Measurements from ENCODE around the gene MESP1. TPM values are rescaled to one million over a fixed set of nuclear protein-coding genes. Genes with fewer than 3 reads are reported as not detected.
"Not testable (repeated sequence)": the region's sequence is repeated elsewhere in the genome, so short reads cannot be mapped to it uniquely, and the experiment has no call there.

Gene MESP1
- total RNA-seq, 2 experiments from 2014 or later: 0.22 TPM; not detected in 1

- Histone ChIP-seq H3K27ac (ENCODE audit: low read depth in 1 of 2, low read length in 2 of 2) (no peak overlapping the region), H3K4me1 (ENCODE audit: insufficient read depth, low read length) (peaks cover 10% of the 10 kb centered on the region), H3K9me3 (ENCODE audit: control insufficient read depth in 1 of 2, insufficient read depth in 1 of 2, low read length in 2 of 2) (peaks cover 3 to 11% of the 10 kb centered on the region in 2 experiments), H3K36me3 (ENCODE audit: insufficient read depth, low read length) (no peaks in the 10 kb centered on the region), H3K4me3 (ENCODE audit: low read length) (no peak overlapping the region), H3K27me3 (ENCODE audit: control insufficient read depth in 1 of 2, insufficient read depth in 2 of 2, low read length in 2 of 2) (no peaks in the 10 kb centered on the region)
- Mint-ChIP-seq H3K36me3 (ENCODE audit: low read depth) (no peaks in the 10 kb centered on the region), H3K9me3 (peaks cover 8% of the 10 kb centered on the region), H3K4me3 (no peak overlapping the region), H3K27ac (no peak overlapping the region), H3K4me1 (ENCODE audit: low read depth) (no peaks in the 10 kb centered on the region), H3K27me3 (peaks cover 30% of the 10 kb centered on the region)
- ChIA-PET CTCF (no interaction called here), POLR2A (no interaction called here)
- intact Hi-C loops (cut with DNase I, micrococcal nuclease): no loop called here
- no peak for DNase-seq
- ATAC-seq (ENCODE audit: poor library complexity): no peak
- no peak for TF ChIP-seq CTCF (IDR thresholded peaks at IDR 0.05)
These were observed 32.2 kb upstream of the MESP1 start for GRCh38 chr15:89783111-89783860.

GRCh38 chr15:89782619-89782950 is 31.5 kb upstream of the MESP1 start:
- H3K9me3 Mint-ChIP-seq; CTCF ChIA-PET; H3K27me3 ChIP-seq (ENCODE audit: control insufficient read depth in 1 of 2, insufficient read depth in 2 of 2, low read length in 2 of 2); H3K36me3 ChIP-seq (ENCODE audit: insufficient read depth, low read length); ATAC-seq (ENCODE audit: poor library complexity); DNase-seq; H3K9me3 ChIP-seq (ENCODE audit: control insufficient read depth in 1 of 2, insufficient read depth in 1 of 2, low read length in 2 of 2); H3K36me3 Mint-ChIP-seq (ENCODE audit: low read depth); intact Hi-C loops (cut with DNase I, micrococcal nuclease); H3K4me3 Mint-ChIP-seq; H3K4me3 ChIP-seq (ENCODE audit: low read length); H3K27ac Mint-ChIP-seq; H3K27ac ChIP-seq (ENCODE audit: low read depth in 1 of 2, low read length in 2 of 2); H3K4me1 Mint-ChIP-seq (ENCODE audit: low read depth); POLR2A ChIA-PET: not testable (repeated sequence)
- peaks cover 10% of the 10 kb centered on the region for H3K4me1 ChIP-seq (ENCODE audit: insufficient read depth, low read length)
- peaks cover 30% of the 10 kb centered on the region for H3K27me3 Mint-ChIP-seq

DNA sequence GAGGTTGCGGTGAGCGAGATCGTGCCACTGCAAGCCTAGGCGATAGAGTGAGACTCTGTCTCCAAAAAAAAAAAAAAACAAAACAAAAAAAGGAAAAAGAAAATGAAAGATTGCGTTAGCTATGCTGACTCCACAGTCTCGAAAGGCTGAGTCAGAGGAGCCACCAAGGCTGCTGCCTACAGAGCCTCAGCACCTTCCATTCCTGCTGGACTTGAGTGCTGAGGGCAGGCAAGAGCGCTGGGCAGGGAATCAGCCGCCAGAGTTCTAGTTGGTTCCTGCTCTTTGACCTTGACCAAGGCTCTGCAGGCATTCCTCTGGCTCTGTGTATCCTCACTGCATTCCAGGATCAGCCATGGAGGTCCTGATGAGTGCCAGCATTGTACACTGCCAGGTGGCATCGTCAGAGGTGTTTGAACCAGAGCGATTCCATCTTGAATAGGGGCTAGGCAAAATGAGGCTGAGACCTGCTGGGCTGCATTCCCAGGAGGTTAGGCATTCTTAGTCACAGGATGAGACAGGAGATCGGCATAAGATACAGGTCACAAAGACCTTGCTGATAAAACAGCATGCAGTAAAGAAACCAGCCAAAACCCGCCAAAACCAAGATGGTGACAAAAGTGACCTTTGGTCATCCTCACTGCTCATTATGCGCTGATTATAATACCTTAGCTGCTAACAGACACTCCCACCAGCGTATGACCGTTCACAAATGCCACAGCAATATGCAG is 31.0 kb upstream of the MESP1 start:
- CTCF ChIA-PET: interaction anchor here (0.8 kb wide), 1 partner anchor 12 kb away, joined by 3 read pairs; no protein-coding TSS in a partner anchor
- Mint-ChIP-seq H3K4me3 (no peak overlapping the region), H3K27ac (no peak overlapping the region), H3K36me3 (ENCODE audit: low read depth) (no peaks in the 10 kb centered on the region), H3K9me3 (no peaks in the 10 kb centered on the region), H3K4me1 (ENCODE audit: low read depth) (no peaks in the 10 kb centered on the region), H3K27me3 (peaks cover 35% of the 10 kb centered on the region)
- H3K36me3 ChIP-seq (ENCODE audit: insufficient read depth, low read length): no peaks in the 10 kb centered on the region
- POLR2A ChIA-PET: no interaction called here
- no peak overlapping the region for H3K4me3 ChIP-seq (ENCODE audit: low read length)
- ATAC-seq (ENCODE audit: poor library complexity): no peak
- intact Hi-C loops (cut with DNase I, micrococcal nuclease): no loop called here
- peaks cover 5 to 9% of the 10 kb centered on the region in 2 experiments for H3K27me3 ChIP-seq (ENCODE audit: control insufficient read depth in 1 of 2, insufficient read depth in 2 of 2, low read length in 2 of 2)
- H3K4me1 ChIP-seq (ENCODE audit: insufficient read depth, low read length): peaks cover 13% of the 10 kb centered on the region
- no peak overlapping the region for H3K27ac ChIP-seq (ENCODE audit: low read depth in 1 of 2, low read length in 2 of 2)
- H3K9me3 ChIP-seq (ENCODE audit: control insufficient read depth in 1 of 2, insufficient read depth in 1 of 2, low read length in 2 of 2): peaks cover 0 to 1% of the 10 kb centered on the region in 2 experiments
- peak in 2 of 14 experiments; percentile 41 to 53 for DNase-seq
- no peak for TF ChIP-seq CTCF (IDR thresholded peaks at IDR 0.05)

Data from CD4-positive, alpha-beta T cell (primary cell).